ENCODE data around the gene UBC.
A peak's percentile ranks its signal among the peaks of the same experiment; 100 is the strongest.
"Not testable (repeated sequence)": the region's sequence is repeated elsewhere in the genome, so short reads cannot be mapped to it uniquely, and the experiment has no call there.

UBC gene

DNA sequence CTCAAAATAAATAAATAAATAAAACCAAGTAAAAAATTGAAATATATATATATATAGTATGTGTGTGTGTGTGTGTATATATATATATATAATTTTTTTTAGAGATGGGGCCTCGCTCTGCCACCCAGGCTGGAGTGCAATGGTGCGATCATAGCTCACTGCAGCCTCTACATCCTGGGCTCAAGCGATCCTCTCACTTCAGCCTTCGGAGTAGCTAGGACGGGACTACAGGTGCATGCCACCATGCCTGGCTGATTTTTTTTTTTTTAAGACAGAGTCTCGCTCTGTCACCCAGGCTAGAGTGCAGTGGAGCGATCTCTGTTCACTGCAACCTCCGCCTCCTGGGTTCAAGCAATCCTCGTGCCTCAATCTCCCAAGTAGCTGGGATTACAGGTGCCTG, 26.7 kb downstream of the UBC start:
- not testable (repeated sequence) for DNase-seq

DNA sequence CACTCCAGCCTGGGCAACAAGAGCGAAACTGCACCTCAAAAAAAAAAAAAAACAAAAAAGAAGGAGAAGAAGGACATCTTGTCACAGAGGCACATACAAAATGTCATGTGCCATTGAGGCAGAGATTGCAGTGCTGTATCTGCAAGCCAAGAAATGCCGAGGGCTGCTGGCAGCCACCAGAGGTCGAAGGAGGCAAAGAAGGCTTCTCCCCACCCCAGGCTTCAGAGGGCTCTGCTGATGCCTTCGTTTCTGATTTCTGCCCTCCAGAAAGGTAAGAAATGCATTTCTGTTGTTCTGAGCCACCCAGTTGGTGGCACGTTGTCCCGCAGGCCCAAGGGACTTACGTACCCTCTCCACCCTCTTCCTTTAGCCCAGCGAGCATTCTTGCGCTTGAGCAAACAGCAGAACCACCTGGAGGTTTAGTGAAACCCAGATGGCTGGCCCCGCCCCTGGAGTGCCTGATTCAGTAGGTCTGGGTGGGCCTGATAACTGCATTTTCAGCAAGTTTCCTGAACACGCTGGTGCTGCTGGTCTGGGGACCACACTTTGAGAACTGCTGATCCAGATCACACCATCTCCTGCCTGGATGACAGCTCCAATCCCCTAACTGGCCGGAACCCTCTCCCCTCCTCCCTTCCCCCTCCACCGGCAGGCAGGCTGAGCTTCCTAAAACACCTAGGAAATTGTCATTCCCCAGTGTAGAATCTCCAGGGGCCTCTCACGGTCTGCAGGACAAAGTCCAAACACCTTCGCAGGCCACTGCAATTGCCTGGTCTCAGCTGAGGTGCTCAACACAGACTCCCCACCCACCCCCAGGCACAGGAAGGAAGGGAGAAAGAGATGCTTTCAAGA, 29.6 kb downstream of the UBC start:
- DNase-seq = no peak

DNA sequence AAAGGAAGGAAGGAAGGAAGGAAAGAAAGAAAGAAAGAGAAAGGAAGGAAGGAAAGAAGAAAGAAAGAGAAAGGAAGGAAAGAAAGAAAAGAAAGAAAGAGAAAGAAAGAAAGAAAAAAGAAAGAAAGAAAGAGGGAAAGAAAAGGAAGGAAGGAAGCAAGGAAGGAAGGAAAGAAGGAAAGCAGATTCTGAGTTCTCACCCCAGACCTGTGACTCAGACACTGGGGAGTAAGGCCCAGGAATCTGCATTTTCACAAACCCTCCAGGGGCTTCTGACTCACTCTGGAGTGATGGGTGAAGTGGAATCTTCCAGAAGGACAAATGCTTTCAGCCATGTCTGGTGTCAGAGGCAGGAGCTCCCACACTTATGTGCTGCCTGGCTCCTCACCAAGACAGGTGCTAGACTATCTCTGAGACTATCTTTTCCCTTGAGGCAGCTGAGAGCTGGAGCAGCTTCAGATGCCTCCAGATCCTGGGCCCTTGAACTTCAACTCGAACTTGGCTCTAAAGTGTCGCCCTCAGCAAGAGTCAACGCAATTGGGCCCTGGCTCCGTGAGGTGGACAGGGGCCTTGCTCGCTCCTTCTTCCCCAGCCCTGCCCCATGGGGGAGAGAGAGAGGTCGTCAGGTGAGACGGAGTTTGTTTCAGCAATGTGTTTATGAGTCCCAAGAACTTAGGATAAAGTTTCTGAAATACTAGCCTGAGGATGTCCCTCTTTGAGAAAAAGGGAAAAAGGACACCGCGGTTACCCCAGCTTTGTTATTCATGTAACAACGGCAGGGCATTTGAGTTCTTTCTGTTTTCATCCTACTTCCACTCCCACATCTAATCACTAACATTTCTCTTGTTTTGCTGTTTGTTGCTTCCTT, 31.0 kb downstream of the UBC start:
- DNase-seq = no peak

DNA sequence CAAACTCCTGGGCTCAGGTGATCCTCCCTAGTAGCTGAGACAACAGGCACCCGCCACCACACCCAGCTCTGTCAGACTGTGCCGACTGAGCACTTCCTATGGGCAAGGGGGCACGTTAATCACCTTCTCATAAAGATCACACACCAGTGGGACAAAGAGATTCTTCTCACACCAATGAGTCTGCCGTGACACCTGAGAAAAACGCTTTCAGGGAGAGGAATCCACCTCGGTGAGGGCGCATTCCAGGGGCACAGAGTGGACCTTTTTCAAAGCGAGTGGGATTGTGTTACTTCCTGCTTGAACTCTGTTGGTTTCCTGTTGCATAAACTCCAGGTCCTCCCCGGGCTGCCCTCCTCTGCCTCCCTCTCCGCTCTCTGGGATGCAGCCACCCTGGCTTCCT, 33.3 kb downstream of the UBC start:
- DNase-seq = no peak

DNA sequence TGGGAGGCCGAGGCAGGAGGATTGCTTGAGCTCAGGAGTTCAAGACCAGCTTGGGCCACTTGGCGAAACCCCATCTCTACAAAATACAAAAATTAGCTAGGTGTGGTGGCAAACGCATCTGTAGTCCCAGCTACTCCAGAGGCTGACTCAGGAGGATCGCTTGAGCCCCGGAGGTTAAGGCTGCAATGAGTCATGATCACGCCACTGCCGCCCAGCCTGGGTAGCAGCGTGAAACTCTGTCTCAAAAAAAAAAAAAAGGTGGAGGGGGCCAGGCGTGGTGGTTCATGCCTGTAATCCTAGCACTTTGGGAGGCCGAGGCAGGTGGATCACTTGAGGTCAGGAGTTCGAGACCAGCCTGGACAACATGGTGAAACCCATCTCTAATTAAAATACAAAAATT, 34.1 kb downstream of the UBC start:
- DNase-seq = not testable (repeated sequence)

DNA sequence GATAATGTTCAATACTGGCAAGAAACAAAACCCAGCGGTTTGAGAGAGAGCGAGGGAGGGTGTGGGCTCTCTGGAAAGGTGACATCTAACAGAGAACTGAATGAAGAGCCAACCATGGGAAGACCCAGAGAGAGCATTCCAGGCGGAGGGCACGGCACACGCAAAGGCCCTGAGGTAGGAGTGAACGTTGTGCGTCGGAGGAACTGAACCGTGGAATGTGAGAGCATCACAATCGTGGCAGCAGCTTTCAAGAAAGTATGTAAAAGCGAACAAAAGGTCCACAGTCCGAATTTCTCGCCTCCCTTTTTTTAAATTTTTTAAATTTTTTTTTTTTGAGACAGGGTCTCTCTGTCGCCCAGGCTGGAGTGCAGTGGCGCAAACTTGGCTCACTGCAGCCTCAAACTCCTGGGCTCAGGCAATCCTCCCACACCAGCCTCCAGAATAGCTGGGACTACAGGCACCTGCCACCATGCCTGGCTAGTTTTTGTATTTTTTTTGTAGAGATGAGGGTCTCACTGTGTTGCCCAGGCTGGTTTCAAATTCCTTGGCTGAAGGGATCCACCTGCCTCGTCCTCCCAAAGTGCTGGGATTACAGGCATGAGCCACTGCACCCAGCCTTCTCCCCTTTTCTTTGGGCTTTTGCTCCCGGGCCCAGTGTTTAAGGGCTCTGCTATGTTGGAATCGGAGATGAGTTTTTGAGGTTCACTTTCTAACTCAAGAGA, 35.5 kb downstream of the UBC start:
- DNase-seq = no peak

DNA sequence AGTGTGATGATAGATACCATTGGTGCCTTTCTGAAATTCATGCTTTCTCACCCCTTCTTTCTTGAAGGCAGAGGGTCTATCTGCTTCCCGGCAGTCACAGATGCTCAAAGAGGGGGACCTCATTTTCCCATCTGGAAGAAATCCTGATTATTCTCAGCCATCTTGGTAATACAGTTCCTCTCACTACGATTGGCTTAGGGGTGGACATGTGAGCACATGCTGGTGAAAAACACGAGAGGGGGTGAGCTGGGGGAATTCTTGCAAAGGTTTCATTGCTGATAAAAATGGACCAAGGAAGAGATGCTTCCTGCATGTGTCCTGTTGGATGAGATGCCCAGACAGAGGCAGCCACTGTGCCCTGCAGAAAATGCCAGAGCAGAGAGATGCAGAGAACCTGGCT, 37.0 kb downstream of the UBC start:
- no peak for DNase-seq

DNA sequence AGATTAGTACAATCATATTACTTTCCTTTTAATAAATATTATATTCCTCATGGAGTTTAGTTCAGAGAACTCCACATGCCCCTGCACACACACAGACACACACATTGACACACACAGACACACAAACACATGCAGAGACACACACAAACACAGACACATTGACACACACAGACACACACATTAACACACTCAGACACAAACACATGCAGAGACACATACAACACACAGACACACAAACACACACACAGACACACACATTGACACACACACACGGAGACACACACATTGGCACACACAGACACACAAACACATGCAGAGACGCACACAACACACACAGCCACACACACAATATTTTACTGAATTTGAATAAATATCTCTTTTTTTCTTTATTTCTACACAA, 38.3 kb downstream of the UBC start:
- DNase-seq = no peak

DNA sequence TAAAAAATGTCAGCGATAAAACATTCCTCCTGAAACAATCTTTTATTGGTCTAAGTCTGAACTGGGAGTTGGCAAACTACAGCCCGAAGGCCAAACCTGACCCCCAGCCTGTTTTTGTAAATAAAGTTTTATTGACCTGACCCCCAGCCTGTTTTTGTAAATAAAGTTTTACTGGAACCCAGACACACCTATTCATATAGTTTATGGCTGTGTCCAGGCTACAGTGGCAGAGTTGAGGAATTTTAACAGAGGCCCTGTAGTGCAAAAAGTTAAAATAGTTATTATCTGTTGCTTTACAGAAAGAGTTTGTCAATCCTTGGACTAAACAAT, 38.7 kb downstream of the UBC start:
- DNase-seq = no peak

DNA sequence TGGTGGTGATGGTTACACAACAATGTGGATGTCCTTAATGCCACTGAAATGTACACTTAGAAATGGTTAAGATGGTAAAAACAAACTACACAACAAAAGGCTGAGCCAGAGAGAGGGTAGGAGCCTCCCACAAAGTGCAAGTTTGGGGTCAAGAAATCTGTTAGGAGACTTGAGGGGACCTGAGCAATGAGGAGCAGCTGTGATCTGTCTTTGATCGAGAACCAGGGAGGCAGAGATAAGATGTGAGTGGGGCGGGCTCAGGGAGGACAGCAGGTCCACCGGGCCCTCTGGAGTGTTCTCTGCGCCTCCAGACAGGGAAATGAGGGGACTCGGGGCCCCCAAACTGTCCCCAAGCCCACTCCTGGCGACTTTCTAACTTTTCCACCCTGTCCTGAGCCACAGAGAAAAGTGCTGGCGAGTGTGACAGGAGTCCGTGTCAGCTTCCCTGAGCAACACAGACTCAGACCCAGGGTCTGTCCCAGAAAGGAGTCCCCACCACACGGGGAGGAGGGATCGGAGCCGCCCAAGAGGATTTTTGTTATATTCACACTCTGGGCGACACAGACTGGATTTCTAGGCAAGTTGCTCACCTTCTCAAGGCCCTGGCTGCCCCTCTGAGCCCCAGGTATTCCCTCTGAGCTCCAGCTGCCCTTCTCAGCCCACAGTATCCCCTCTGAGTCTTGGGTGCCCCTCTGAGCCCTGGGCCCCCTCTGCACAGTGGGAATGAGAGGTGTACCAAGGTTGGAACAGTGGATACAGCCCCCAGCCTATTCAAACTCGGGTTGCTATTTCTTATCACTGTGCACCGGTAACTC, 39.3 kb downstream of the UBC start:
- no peak for DNase-seq

DNA sequence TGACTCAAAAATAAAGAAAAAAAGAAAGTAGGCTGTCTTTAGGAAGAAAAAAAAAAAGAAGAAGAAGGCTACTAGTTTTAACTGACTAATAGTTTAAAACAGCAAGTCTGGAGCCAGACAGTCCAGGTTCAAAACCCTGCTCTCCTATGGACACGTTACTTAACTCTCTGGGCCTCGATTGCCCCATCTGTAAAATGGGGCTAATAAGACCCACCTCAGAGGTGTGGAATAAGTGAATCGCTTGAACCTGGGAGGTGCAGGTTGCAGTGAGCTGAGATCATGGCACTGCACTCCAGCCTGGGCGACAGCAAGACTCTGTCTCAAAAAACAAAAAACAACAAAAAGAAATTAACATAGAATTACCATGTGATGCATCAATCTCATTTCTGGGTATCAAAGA, 40.3 kb downstream of the UBC start:
- DNase-seq = no peak

DNA sequence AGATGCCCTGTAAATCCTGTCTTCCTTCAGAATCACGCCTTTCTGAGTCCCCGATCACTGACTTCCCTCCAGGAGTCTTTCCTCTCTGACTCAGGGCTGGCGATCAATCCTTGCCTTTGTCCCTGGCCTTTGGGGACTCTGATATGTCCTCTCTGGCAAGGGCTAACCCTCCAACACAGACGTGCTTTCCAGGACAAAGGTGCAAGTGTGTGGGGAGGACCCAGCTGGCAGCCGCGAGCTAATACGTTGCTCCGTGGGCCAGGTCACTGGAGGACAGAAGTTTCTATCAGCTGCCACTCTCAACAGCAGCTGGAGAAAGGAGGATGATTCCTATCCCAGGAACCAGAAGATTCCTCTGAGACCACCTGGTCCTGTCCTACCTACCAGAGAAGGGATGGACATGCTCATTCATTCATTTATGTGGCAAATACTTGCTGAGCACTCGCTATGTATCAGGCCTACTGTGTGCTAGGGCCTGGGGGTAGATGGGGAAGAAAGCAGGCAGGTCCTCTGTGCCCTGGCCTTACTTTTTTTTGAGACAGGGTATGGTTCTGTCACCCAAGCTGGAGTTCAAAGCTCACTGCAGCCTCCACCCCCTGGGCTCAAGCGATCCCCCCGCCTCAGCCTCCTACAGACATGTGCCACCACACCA, 42.3 kb downstream of the UBC start:
- DNase-seq = no peak

DNA sequence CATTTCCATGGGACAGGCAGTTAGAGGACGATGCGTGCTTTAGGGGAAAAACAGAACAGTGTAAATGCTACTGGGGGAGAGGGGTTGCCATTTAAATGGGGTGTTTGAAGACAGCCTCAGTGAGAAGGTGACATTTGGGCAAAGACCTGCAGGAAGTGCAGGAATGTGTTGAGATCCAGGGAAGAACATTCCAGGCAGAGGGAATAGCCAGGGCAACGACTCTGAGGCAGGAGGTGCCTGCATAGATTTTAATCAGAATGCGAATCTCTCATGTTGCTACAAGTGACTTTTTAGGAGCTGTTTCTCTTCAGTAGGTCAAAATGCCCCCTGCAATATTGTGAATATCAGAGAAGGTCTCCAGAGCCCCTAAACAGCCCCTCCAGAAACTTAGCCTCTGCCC, 43.2 kb downstream of the UBC start:
- no peak for DNase-seq

DNA sequence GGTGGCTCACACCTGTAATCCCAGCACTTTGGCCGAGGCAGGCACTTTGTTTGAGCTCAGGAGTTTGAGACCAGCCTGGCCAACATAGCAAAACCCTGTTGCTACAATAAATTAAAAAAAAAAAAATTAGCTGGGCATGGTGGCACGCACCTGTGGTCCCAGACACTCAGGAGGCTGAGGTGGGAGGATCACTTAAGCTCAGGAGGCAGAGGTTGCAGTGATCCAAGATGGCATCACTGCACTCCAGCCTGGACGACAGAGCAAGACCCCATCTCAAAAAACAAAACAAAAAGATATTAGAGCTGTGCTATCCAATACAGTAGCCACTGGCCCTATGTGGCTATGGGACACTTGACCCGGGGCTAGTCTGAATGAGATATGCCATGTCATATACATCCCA, 43.9 kb downstream of the UBC start:
- DNase-seq = no peak

DNA sequence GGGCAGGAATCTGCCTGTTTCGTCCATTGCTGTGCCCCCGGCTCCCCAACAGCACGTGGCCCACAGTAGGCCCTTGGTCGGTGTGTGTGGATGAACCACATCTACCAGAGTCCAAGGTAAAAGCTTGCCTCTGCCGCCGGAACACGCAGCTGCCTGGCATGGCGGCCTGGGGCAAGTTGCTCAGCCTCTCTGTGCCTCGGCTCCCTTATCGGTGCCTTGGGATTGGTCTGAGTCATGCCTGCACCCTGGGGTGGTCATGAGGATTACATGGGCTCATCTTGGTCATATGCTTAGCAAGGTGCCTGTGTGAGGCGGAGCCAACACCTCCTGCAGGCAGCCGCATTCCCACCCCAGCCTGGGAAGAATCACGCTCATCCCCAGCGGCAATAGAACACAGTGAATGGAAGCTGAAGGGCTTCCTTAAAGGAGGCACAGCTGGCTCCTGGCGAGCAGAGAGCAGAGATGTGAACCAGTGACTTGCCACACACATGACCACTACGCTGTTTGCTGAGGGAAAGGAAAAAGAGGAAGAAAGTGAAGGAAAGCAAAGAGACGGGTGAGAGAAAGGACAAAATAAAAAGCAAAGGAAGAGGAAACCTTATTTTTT, 45.3 kb downstream of the UBC start:
- DNase-seq = peak in 5 of 56 donors; percentile 10 to 28 (median 17)

DNA sequence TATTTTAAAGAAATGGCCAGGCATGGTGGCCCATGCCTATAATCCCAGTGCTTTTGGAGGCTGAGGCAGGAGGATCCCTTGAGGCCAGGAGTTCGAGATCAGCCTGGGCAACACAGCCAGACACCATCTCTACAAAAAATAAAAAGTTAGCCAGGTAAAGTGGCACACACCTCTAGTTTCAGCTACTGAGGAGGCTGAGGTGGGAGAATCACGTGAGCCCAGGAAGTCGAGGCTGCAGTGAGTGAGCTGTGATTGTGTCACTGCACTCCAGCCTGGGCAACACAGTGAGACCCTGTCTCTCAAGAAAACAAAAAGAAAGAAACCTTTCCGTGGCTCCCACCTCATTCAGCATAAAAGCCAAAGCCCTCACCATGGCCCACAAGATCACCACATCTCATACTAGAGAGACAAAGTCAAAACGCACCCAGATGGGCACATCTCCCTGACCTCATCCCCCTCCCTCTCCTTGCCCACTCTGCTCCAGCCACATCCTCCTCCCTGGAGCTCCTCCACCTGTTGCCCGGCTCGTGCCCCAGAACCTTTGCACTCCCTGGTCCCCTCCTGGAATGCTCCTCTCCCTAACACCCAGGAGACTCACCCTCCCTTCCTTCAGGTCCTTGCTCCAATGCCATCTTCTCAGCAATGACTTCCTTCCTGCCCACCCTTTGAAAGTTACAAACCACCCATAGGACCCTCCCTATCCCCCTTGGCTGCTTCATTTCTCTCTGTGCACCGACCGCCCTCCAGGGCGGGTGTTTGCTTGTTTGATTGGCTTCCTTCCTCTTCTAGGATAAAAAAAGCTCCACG, 46.0 kb downstream of the UBC start:
- DNase-seq = no peak

DNA sequence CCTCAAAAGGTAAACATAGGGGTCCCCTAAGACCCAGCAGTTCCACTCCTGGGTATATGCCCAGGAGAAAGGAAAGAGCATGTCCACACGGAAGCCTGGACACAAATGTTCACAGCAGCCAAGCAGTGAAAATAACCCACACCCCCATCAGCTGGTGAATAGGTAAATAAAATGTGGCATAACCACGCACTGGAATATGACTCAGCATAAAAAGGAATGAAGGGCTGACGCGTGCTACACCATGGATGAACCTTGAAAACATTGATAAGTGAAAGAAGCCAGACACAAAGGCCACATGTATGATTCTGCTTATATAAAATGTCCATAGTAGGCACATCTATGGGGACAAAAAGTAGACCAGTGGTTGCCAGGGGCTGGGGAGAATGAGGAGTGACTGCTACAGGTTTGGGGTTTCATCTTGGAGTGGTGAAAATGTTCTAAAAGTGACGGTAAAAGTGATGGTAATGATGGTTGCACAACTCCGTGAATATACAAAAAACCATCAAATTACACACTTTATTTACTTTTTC, 47.0 kb downstream of the UBC start:
- DNase-seq = no peak

DNA sequence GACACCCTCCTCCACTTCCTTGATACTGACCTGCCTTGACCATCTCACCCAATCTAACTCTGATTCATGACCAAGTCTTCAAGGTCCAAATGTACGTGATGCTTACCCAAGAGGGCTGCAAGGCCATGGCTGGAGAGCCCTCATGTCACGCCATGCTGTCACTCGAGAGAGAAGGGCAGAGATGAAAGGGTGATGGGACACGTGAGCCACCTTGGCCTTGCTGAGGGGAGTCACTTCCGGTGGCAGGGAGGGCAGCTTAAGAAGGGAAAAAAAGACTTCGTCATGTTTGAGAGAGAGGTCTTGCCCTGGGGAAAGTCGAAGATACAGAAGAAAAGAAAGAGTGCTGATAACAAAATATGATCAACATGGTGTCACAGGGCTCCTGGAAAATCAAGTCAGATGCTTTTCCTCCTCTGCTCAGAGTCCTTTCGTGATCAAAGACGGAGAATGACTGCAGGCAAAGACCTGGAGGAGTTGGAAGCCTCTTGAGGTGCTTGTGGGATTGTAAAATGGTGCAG, 47.5 kb downstream of the UBC start:
- no peak for DNase-seq

Data from nucleus accumbens (tissue), 56 donors.